Gastroesophageal sphincter (tissue), 4 donors: ENCODE data around the gene PMAIP1. TPM values are rescaled to one million over a fixed set of nuclear protein-coding genes. Genes with fewer than 3 reads are reported as not detected.
"Not testable (repeated sequence)": the region's sequence is repeated elsewhere in the genome, so short reads cannot be mapped to it uniquely, and the experiment has no call there.

Experiments
- ATAC-seq: fragments of 150-250 bp; one replicate; pipeline ENCODE4 v1.9.1; 2016; ENCODE audit warnings: mild to moderate bottlenecking, moderate library complexity
- H3K27ac ChIP-seq, 4 donors: fragments of 200-600 bp; sonication (generic) in 3 of 4; 1 replicate in 3 of 4; 2 replicates in 1 of 4; pipeline ENCODE4 v1.5.1; 2016 to 2019
- H3K27me3 ChIP-seq: fragments of 200-600 bp; sonication (generic); one replicate; pipeline ENCODE4 v1.5.1; 2019
- H3K36me3 ChIP-seq, 2 donors: fragments of 200-600 bp; sonication (generic); one replicate each; pipeline ENCODE4 v1.5.1; 2019; ENCODE audit warnings: control low read depth in 1 of 2
- H3K4me1 ChIP-seq, 3 donors: fragments of 200-600 bp; sonication (generic); 1 replicate in 2 of 3; 2 replicates in 1 of 3; pipeline ENCODE4 v1.5.1; 2016 to 2019; ENCODE audit warnings: control low read depth in 2 of 3
- H3K4me3 ChIP-seq, 2 donors: fragments of 200-600 bp; sonication (generic); one replicate each; pipeline ENCODE4 v1.5.1; 2019; ENCODE audit warnings: mild to moderate bottlenecking in 1 of 2, moderate library complexity in 1 of 2
- H3K9me3 ChIP-seq, 3 donors: fragments of 200-600 bp; sonication (generic); one replicate each; pipeline ENCODE4 v1.5.1; 2017 to 2019; ENCODE audit warnings: control low read depth in 2 of 3
- CTCF ChIP-seq, 4 experiments: fragments of 200-600 bp in 2 of 4; fragments of 450-650 bp in 2 of 4; sonication (generic) in 1 of 4; IDR thresholded peaks; one replicate each; pipeline ENCODE4 v1.5.1; 2017 to 2019; ENCODE audit warnings: antibody characterized with exemption in 4 of 4, mild to moderate bottlenecking in 2 of 4, moderate library complexity in 2 of 4
- EP300 ChIP-seq: sonication (generic); formaldehyde crosslinking; IDR thresholded peaks from one replicate; pipeline ENCODE4 v1.6.1; 2017; ENCODE audit warnings: antibody characterized with exemption, mild to moderate bottlenecking
- POLR2A ChIP-seq, 2 donors: fragments of 450-650 bp; IDR thresholded peaks; one replicate each; pipeline ENCODE4 v1.6.1; 2017; ENCODE audit warnings: antibody characterized with exemption in 2 of 2, mild to moderate bottlenecking in 2 of 2, moderate library complexity in 1 of 2
- POLR2AphosphoS5 ChIP-seq: sonication (generic); formaldehyde crosslinking; IDR thresholded peaks from one replicate; pipeline ENCODE4 v1.6.1; 2017; ENCODE audit warnings: antibody characterized with exemption
- WGBS, 2 donors: methylation state at CpG; one replicate each; pipeline ENCODE4 v1.1.5; 2018; ENCODE audit warnings: low coverage in 1 of 2; 5-methylcytosine and 5-hydroxymethylcytosine counted together
- total RNA-seq, 4 donors: library from RNA; depleted of rRNA; stranded (reverse); fragments of >200 nt; gene quantifications; one replicate each; pipeline ENCODE4 v1.1.0, GENCODE V29; 2016

The PMAIP1 gene
- total RNA-seq, 4 donors from 2014 or later, result 1.2 to 2.7 (median 1.3) TPM; not detected in 1

- Histone ChIP-seq H3K36me3 (no peaks in the 10 kb centered on the region), H3K4me1 (no peaks in the 10 kb centered on the region), H3K27ac (no peak overlapping the region), H3K4me3 (no peak overlapping the region), H3K27me3 (no peaks in the 10 kb centered on the region), H3K9me3 (no peaks in the 10 kb centered on the region)
- TF ChIP-seq POLR2A (IDR thresholded peaks at IDR 0.05), result no peak
- no peak for TF ChIP-seq POLR2AphosphoS5
- TF ChIP-seq CTCF (IDR thresholded peaks at IDR 0.05), result no peak
- TF ChIP-seq EP300, result no peak
- whole genome bisulfite sequencing, 2 donors, result 82 to 83% methylated on average over 1 to 2 of the region's 2 CpGs
- no peak for ATAC-seq
Measured at GRCh38 chr18:59884351-59884750, 15.4 kb upstream of the PMAIP1 start.

GRCh38 chr18:59885579-59886163, 14.1 kb upstream of the PMAIP1 start:
- H3K27ac ChIP-seq, result no peak overlapping the region
- H3K4me3 ChIP-seq, result no peak overlapping the region
- no peaks in the 10 kb centered on the region for H3K4me1 ChIP-seq
- no peak for TF ChIP-seq POLR2A (IDR thresholded peaks at IDR 0.05)
- TF ChIP-seq POLR2AphosphoS5, result no peak
- TF ChIP-seq CTCF (IDR thresholded peaks at IDR 0.05), result no peak
- no peak for TF ChIP-seq EP300
- H3K36me3 ChIP-seq, result no peaks in the 10 kb centered on the region
- no peak for ATAC-seq
- no peaks in the 10 kb centered on the region for H3K9me3 ChIP-seq
- H3K27me3 ChIP-seq, result no peaks in the 10 kb centered on the region
- WGBS, 2 donors, result 32 to 64% methylated on average over 5 to 6 of the region's 6 CpGs

- not testable (repeated sequence) for H3K9me3 ChIP-seq, H3K36me3 ChIP-seq, H3K27ac ChIP-seq, ATAC-seq, H3K4me3 ChIP-seq, H3K4me1 ChIP-seq, H3K27me3 ChIP-seq
- WGBS, 2 donors, result 75 to 85% methylated on average over 3 of the region's 3 CpGs
Measured at GRCh38 chr18:59886399-59886798, 13.4 kb upstream of the PMAIP1 start.

- WGBS, 2 donors, result 82 to 100% methylated on average over 1 to 3 of the region's 3 CpGs
- Histone ChIP-seq H3K9me3 (no peaks in the 10 kb centered on the region), H3K27ac (no peak overlapping the region), H3K36me3 (no peaks in the 10 kb centered on the region), H3K4me1 (no peaks in the 10 kb centered on the region), H3K4me3 (no peak overlapping the region), H3K27me3 (no peaks in the 10 kb centered on the region)
- ATAC-seq, result no peak
- TF ChIP-seq EP300 (no peak), CTCF (IDR thresholded peaks at IDR 0.05) (no peak), POLR2A (IDR thresholded peaks at IDR 0.05) (no peak), POLR2AphosphoS5 (no peak)
Measured at GRCh38 chr18:59892123-59892522, 7.7 kb upstream of the PMAIP1 start.

GRCh38 chr18:59893971-59894370, 5.8 kb upstream of the PMAIP1 start:
- no peak overlapping the region for H3K4me3 ChIP-seq
- no peak for ATAC-seq
- H3K4me1 ChIP-seq, result peaks cover 0 to 5% (median 0%) of the 10 kb centered on the region in 3 donors
- H3K9me3 ChIP-seq, result no peaks in the 10 kb centered on the region
- peaks cover 11% of the 10 kb centered on the region for H3K27me3 ChIP-seq
- WGBS, 2 donors, result 80 to 84% methylated on average over 1 to 6 of the region's 6 CpGs
- no peak for TF ChIP-seq CTCF (IDR thresholded peaks at IDR 0.05)
- TF ChIP-seq POLR2AphosphoS5, result no peak
- no peak for TF ChIP-seq EP300
- no peak for TF ChIP-seq POLR2A (IDR thresholded peaks at IDR 0.05)
- H3K36me3 ChIP-seq, result no peaks in the 10 kb centered on the region
- no peak overlapping the region for H3K27ac ChIP-seq
